HG03520 (cell line): ENCODE results near the gene ARHGAP15.

ENCODE experiments used
- ATAC-seq: cut with Tn5 transposase; IDR thresholded peaks from one replicate; pipeline ENCODE4 v1.9.1; 2021; ENCODE audit warnings: mild to moderate bottlenecking, moderate library complexity; ENCODE audit not compliant: unreplicated experiment

The ARHGAP15 gene

GRCh38 chr2:143604566-143604959, 475.3 kb downstream of the ARHGAP15 start:
- no peak for ATAC-seq

GRCh38 chr2:143607231-143608062, 478.2 kb downstream of the ARHGAP15 start:
- no peak for ATAC-seq

GRCh38 chr2:143608063-143608423, 478.8 kb downstream of the ARHGAP15 start:
- ATAC-seq = no peak

- ATAC-seq = no peak
These were observed 479.5 kb downstream of the ARHGAP15 start for GRCh38 chr2:143608758-143609157.

GRCh38 chr2:143611336-143611735, 482.1 kb downstream of the ARHGAP15 start:
- ATAC-seq = no peak

GRCh38 chr2:143615562-143615961, 486.3 kb downstream of the ARHGAP15 start:
- ATAC-seq = no peak

GRCh38 chr2:143616452-143616851, 487.2 kb downstream of the ARHGAP15 start:
- no peak for ATAC-seq

- no peak for ATAC-seq
These were observed 488.7 kb downstream of the ARHGAP15 start for GRCh38 chr2:143617803-143618415.

GRCh38 chr2:143622106-143622505, 492.9 kb downstream of the ARHGAP15 start:
- ATAC-seq = no peak

GRCh38 chr2:143623231-143623908, 494.2 kb downstream of the ARHGAP15 start:
- ATAC-seq = no peak

- no peak for ATAC-seq
These were observed 494.7 kb downstream of the ARHGAP15 start for GRCh38 chr2:143623909-143624260.

- no peak for ATAC-seq
These were observed 500.1 kb downstream of the ARHGAP15 start for GRCh38 chr2:143629340-143629739.

GRCh38 chr2:143632751-143633374, 503.6 kb downstream of the ARHGAP15 start:
- ATAC-seq = no peak

GRCh38 chr2:143633419-143633818, 504.2 kb downstream of the ARHGAP15 start:
- ATAC-seq = no peak

GRCh38 chr2:143635302-143635701, 506.1 kb downstream of the ARHGAP15 start:
- ATAC-seq = no peak

- ATAC-seq = no peak
These were observed 506.7 kb downstream of the ARHGAP15 start for GRCh38 chr2:143635936-143636335.

- no peak for ATAC-seq
These were observed 511.6 kb downstream of the ARHGAP15 start for GRCh38 chr2:143640826-143641225.

- no peak for ATAC-seq
These were observed 516.9 kb downstream of the ARHGAP15 start for GRCh38 chr2:143645921-143646645.

GRCh38 chr2:143649226-143649740, 520.1 kb downstream of the ARHGAP15 start:
- no peak for ATAC-seq

- ATAC-seq = no peak
These were observed 523.5 kb downstream of the ARHGAP15 start for GRCh38 chr2:143652692-143653091.

GRCh38 chr2:143668234-143668633, 539.0 kb downstream of the ARHGAP15 start:
- ATAC-seq = no peak
